NK-92 (cell line): ENCODE results near the gene MAP3K2.

Experiments used
- DNase-seq: peaks from one replicate; lab custom pipeline; 2025; ENCODE audit not compliant: unreplicated experiment; lab: John Stamatoyannopoulos, UW

MAP3K2 gene

GRCh38 chr2:127408004-127408806, 20.4 kb upstream of the MAP3K2 start:
- DNase-seq = peak; percentile 14

- DNase-seq = no peak
Observed at GRCh38 chr2:127407661-127408003, 19.9 kb upstream of the MAP3K2 start.

GRCh38 chr2:127407091-127407490, 19.3 kb upstream of the MAP3K2 start:
- no peak for DNase-seq

- DNase-seq = no peak
Observed at GRCh38 chr2:127406454-127406853, 18.7 kb upstream of the MAP3K2 start.

- no peak for DNase-seq
Observed at GRCh38 chr2:127405255-127405610, 17.5 kb upstream of the MAP3K2 start.

- no peak for DNase-seq
Observed at GRCh38 chr2:127404466-127405254, 16.9 kb upstream of the MAP3K2 start.

- DNase-seq = no peak
Observed at GRCh38 chr2:127403460-127403859, 15.7 kb upstream of the MAP3K2 start.

GRCh38 chr2:127401757-127402695, 14.3 kb upstream of the MAP3K2 start:
- no peak for DNase-seq

- DNase-seq = no peak
Observed at GRCh38 chr2:127400897-127401756, 13.4 kb upstream of the MAP3K2 start.

GRCh38 chr2:127400533-127400896, 12.7 kb upstream of the MAP3K2 start:
- no peak for DNase-seq

GRCh38 chr2:127398239-127398590, 10.4 kb upstream of the MAP3K2 start:
- DNase-seq = no peak

GRCh38 chr2:127397568-127398238, 9.9 kb upstream of the MAP3K2 start:
- no peak for DNase-seq

GRCh38 chr2:127394492-127394891, 6.7 kb upstream of the MAP3K2 start:
- DNase-seq = no peak

GRCh38 chr2:127392828-127393578, 5.2 kb upstream of the MAP3K2 start:
- DNase-seq = no peak

- DNase-seq = no peak
Observed at GRCh38 chr2:127392133-127392827, 4.5 kb upstream of the MAP3K2 start.

GRCh38 chr2:127389778-127390435, 2.1 kb upstream of the MAP3K2 start:
- DNase-seq = no peak

GRCh38 chr2:127388423-127389164, 819 bp upstream of the MAP3K2 start:
- no peak for DNase-seq
